ENCODE measurements around the gene SPINK4.

SPINK4 gene

DNA sequence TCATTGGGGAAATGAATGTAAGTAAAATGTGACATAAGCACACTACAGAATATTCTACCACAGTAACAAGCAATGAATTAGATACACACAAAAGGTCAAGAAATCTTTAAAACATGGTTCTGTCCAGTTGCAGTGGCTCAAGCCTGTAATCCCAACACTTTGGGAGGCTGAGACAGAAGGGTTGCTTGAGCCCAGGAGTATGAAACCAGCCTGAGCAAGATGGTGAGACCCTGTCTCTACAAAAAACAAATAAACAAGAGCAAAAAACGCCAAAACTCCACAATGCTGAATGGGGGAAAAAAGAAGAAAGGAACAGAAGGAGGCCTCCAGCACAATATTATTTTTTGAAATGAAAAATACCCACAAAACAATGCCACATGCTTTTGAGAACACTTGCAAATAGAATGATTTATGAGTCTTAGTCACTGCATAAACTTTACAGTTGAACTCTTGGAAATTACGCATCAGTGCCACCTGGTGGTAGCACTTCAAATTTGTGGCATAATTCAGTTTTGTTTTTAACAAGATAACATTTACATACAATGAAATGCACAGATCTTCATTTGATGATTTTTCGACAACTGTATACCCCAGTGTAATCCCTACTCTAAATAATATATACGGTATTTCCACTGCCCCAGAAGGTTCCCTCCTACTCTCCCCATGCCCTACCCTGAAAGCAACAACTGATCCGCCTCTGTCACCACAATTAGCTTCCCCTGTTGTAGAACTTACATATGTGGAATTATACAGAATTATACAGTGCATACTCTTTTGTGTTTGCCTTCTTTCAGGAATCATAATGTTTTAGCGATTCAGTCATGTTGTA lies 14.4 kb upstream of the SPINK4 start:
- Histone ChIP-seq H3K9me3 (ENCODE audit: control insufficient read depth, insufficient read depth, low read length) (no peaks in the 10 kb centered on the region), H3K27me3 (ENCODE audit: control insufficient read depth, low read length) (peaks cover 9% of the 10 kb centered on the region; the same call in 1 of the 2 replicates), H3K4me1 (ENCODE audit: control insufficient read depth, low read length) (peaks cover 24% of the 10 kb centered on the region), H3F3A (ENCODE audit: control insufficient read depth, insufficient read depth) (no peaks in the 10 kb centered on the region), H3K36me3 (ENCODE audit: control insufficient read depth, low read length) (no peaks in the 10 kb centered on the region), H3K4me2 (ENCODE audit: low read length) (no peak overlapping the region), H3K79me2 (ENCODE audit: control insufficient read depth, low read length) (no peaks in the 10 kb centered on the region), H4K20me1 (ENCODE audit: control insufficient read depth, insufficient read depth, low read depth, low read length) (no peaks in the 10 kb centered on the region), H3K27ac (ENCODE audit: low read depth, low read length) (no peak overlapping the region), H3K4me3 (ENCODE audit: low read length) (no peak overlapping the region), H3K9me2 (replicated peaks; ENCODE audit: control insufficient read depth, low read length) (no peaks in the 10 kb centered on the region)
- TF ChIP-seq, protein P1, sequence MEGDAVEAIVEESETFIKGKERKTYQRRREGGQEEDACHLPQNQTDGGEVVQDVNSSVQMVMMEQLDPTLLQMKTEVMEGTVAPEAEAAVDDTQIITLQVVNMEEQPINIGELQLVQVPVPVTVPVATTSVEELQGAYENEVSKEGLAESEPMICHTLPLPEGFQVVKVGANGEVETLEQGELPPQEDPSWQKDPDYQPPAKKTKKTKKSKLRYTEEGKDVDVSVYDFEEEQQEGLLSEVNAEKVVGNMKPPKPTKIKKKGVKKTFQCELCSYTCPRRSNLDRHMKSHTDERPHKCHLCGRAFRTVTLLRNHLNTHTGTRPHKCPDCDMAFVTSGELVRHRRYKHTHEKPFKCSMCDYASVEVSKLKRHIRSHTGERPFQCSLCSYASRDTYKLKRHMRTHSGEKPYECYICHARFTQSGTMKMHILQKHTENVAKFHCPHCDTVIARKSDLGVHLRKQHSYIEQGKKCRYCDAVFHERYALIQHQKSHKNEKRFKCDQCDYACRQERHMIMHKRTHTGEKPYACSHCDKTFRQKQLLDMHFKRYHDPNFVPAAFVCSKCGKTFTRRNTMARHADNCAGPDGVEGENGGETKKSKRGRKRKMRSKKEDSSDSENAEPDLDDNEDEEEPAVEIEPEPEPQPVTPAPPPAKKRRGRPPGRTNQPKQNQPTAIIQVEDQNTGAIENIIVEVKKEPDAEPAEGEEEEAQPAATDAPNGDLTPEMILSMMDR (IDR thresholded peaks at IDR 0.05; ENCODE audit: low read depth, low read length, poor library complexity, severe bottlenecking), result peak; percentile 82
- no peak for TF ChIP-seq EZH2phosphoT487 (IDR thresholded peaks at IDR 0.05; ENCODE audit: borderline replicate concordance, low read length)

DNA sequence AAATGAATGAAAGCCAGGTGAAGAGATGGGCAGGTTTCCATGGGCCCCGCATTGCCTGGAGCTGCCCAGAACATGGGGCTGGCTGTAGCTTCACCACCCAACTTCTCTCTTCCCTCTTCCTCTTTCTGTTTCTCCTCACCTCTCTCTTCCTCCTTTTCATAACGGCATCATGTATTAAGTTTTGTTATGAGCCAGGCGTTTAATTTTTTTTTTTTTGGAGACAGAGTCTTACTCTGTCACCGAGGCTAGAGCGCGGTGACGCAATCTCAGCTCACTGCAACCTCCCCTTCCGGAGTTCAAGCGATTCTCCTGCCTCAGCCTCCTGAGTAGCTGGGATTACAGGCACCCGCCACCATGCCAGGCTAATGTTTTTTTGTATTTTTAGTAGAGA lies 13.0 kb upstream of the SPINK4 start:
- no peaks in the 10 kb centered on the region for H3K79me2 ChIP-seq (ENCODE audit: control insufficient read depth, low read length)
- no peak overlapping the region for H3K27ac ChIP-seq (ENCODE audit: low read depth, low read length)
- H3K4me1 ChIP-seq (ENCODE audit: control insufficient read depth, low read length), result peaks cover 16% of the 10 kb centered on the region

DNA sequence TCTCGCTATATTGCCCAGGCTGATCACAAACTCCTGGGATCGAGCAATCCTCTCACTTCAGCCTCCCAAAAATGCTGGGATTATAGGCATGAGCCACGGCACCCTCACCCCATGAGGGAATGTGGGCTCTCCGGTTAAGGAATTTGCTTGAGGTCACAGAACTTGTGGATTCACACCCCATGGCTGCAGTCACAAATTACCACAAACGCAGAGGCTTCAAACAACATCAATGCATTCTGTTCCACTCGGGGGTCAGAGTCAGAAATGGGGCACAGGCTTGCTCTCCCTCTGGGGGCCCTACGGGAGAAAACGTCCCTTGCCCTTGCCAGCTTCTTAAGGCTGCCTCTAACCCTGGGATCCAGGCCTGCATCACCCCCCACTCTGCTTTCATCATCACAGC lies 12.2 kb upstream of the SPINK4 start:
- Histone ChIP-seq H3K27me3 (ENCODE audit: control insufficient read depth, low read length) (peaks cover 6% of the 10 kb centered on the region), H3K36me3 (ENCODE audit: control insufficient read depth, low read length) (no peaks in the 10 kb centered on the region), H4K20me1 (ENCODE audit: control insufficient read depth, insufficient read depth, low read depth, low read length) (no peaks in the 10 kb centered on the region), H3K27ac (ENCODE audit: low read depth, low read length) (no peak overlapping the region), H3F3A (ENCODE audit: control insufficient read depth, insufficient read depth) (no peaks in the 10 kb centered on the region), H3K4me2 (ENCODE audit: low read length) (no peak overlapping the region), H3K9me2 (replicated peaks; ENCODE audit: control insufficient read depth, low read length) (no peaks in the 10 kb centered on the region), H3K9me3 (ENCODE audit: control insufficient read depth, insufficient read depth, low read length) (no peaks in the 10 kb centered on the region), H3K79me2 (ENCODE audit: control insufficient read depth, low read length) (no peaks in the 10 kb centered on the region), H3K4me3 (ENCODE audit: low read length) (no peak overlapping the region), H3K4me1 (ENCODE audit: control insufficient read depth, low read length) (peaks cover 13% of the 10 kb centered on the region)
- TF ChIP-seq, protein P1 (IDR thresholded peaks at IDR 0.05; ENCODE audit: low read depth, low read length, poor library complexity, severe bottlenecking), result no peak
- TF ChIP-seq EZH2phosphoT487 (IDR thresholded peaks at IDR 0.05; ENCODE audit: borderline replicate concordance, low read length), result no peak

More for the DNA sequence above, 13.0 kb upstream of the SPINK4 start:
- H3K36me3 ChIP-seq (ENCODE audit: control insufficient read depth, low read length), result no peaks in the 10 kb centered on the region
- no peaks in the 10 kb centered on the region for H3K9me2 ChIP-seq (replicated peaks; ENCODE audit: control insufficient read depth, low read length)
- H3K4me2 ChIP-seq (ENCODE audit: low read length), result no peak overlapping the region
- H3K9me3 ChIP-seq (ENCODE audit: control insufficient read depth, insufficient read depth, low read length), result no peaks in the 10 kb centered on the region
- H3K4me3 ChIP-seq (ENCODE audit: low read length), result no peak overlapping the region
- no peaks in the 10 kb centered on the region for H4K20me1 ChIP-seq (ENCODE audit: control insufficient read depth, insufficient read depth, low read depth, low read length)
- no peak for TF ChIP-seq EZH2phosphoT487 (IDR thresholded peaks at IDR 0.05; ENCODE audit: borderline replicate concordance, low read length)
- TF ChIP-seq, protein P1 (IDR thresholded peaks at IDR 0.05; ENCODE audit: low read depth, low read length, poor library complexity, severe bottlenecking), result no peak
- no peaks in the 10 kb centered on the region for H3F3A ChIP-seq (ENCODE audit: control insufficient read depth, insufficient read depth)
- H3K27me3 ChIP-seq (ENCODE audit: control insufficient read depth, low read length), result peaks cover 9% of the 10 kb centered on the region

Data from DOHH2 (cell line).